Stimulated activated CD8-positive, alpha-beta memory T cell treated with anti-CD3 and anti-CD28 coated beads, Interleukin-7, amount 100 ng/mL, for 48 hours (primary cell): ENCODE measurements around the gene KIF2C.
"Not testable (repeated sequence)": the region's sequence is repeated elsewhere in the genome, so short reads cannot be mapped to it uniquely, and the experiment has no call there.

ENCODE experiments used
- DNase-seq, 2 donors: peaks; one replicate each; pipeline ENCODE4 v3.0.0-alpha.2; 2020; ENCODE audit warnings: low read depth in 1 of 2; ENCODE audit errors: extremely low read depth in 1 of 2

Gene KIF2C

GRCh38 chr1:44718091-44718490 lies 21.5 kb upstream of the KIF2C start:
- DNase-seq: no peak

DNA sequence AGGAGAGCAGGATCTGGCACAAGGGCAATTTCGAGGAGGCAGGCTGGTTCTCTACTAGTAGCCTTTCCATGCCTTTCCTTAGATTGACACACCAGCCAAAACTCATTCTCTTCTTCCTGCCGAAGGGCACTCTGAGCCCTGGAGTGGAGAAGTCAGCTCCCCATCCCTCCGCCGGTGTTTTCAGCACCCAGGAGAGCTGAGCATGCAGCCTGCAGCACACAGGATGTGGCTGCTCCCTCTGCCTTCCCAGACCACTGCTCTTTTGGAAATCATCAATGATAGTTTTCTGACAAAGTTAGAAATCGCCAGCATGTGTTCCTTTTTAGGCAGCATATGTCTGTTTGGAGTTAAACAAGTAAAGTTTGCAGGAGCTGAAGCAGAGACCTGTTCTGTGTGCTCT lies 20.3 kb upstream of the KIF2C start:
- no peak for DNase-seq

- DNase-seq: no peak
These were observed 19.4 kb upstream of the KIF2C start for GRCh38 chr1:44720281-44720680.

DNA sequence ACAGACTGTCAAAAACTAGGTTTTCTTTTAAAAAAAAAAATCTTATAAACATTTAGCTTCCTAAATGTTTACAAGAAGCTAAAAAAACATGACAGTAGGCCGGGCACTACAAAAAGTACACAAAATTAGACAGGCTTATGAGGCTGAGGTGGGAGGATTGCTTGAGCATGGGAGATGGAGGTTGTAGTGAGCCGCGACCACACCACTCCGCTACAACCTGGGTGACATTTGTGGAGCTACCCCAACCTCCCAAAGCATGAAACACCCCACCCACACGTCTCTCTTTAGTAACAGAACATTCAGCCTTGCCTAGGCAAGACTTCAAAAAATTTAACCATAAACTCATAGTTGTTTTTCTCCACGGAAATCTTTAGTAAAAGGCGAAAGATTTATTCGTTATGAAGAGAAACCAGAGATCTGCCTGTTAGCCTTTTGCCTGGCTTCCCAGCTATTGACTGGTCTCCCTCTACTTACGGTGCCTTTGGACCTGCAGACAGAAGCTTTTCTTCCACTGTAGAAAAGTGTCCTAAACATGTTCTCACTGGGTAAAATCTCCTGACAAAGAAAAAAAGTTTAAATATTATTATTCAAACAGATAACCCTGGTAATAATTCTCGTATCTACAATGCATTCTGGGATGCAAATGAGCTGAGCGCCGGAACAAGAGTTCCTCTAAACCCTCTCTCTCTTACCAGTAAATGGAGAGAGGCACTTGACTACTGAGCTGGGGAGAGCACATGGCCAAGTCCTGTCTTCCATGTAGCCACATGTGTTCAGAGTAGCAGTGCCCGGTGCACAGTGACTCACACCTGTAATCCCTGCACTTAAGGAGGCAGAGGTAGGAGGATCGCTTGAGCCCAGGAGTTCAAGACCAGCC lies 17.9 kb upstream of the KIF2C start:
- DNase-seq: peak in 1 of 2 donors; percentile 85

- DNase-seq: no peak
These were observed 16.6 kb upstream of the KIF2C start for GRCh38 chr1:44723064-44723463.

- DNase-seq: no peak
These were observed 15.9 kb upstream of the KIF2C start for GRCh38 chr1:44723496-44724295.

DNA sequence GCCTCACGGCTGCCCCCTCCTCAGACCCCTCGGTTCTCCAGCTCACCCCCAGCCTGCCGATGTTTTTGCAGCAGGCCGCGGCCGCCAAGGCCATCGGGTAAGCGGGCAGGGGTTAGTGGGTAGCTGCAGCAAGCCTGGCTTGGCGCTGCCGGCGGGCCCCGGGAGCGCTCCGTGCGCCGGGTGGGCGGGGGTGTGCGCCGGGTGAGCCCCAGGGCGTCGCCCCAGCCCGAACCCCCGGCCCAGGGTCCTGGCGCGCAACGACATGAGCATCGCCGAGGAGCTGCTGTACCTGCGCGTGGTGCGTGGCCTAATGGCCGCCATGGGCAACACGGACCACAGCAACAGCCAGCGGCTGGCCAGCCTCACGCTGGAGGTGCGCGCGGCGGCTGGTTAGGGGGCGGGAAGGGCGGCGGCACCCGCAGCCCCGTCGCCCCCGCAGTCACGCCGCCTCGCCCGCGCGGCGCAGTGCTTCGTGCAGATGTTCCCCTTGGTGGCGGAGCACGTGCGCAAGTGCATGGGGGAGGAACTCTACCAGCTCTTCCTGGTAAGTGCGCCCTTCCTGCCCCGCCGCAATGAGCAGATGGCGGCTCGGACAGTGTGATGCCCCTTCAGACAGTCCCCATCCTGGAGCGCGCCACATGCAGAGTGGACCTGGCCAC lies 15.2 kb upstream of the KIF2C start:
- DNase-seq: no peak

- DNase-seq: no peak
These were observed 14.5 kb upstream of the KIF2C start for GRCh38 chr1:44724955-44725698.

DNA sequence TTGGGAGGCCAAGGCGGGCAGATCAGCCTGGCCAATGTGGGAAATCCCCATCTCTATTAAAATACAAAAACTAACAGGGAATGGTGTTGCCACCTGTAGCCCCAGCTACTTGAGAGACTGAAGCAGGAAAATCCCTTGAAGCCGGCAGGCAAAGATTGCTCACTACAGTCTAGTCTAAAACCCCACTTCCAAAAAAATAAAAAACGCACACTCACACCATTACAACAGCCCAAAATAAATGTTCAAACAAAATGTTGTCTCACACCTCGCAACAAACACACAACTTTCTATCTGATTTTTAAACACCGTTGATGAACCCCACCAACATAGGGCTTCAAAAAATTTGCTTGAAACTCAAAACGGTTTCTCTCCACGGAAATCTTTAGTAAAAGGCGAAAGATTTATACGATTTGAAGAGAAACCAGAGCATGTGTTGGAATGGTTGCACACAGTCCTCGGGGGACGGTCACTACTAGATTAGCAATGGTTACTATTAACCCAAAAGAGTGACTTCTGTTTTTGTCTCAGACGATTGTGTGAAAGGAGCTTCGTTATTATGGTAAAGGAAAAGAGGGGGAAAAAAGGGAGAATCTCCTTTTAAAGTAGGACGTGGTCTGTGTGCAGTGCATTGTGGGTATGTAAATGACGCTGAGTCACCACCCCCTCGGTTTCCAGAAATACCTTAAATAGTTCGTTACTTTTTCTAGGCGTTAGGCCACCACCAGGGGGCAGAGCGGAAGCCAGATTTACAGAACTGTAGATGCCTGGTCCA lies 8.7 kb upstream of the KIF2C start, which contains the start of gene RNU5D-1:
Gene RNU5D-1, minus strand, starts transcription at position 430 of the 772 bp plus-strand sequence.
- peak; percentile 76 to 92 for DNase-seq

DNA sequence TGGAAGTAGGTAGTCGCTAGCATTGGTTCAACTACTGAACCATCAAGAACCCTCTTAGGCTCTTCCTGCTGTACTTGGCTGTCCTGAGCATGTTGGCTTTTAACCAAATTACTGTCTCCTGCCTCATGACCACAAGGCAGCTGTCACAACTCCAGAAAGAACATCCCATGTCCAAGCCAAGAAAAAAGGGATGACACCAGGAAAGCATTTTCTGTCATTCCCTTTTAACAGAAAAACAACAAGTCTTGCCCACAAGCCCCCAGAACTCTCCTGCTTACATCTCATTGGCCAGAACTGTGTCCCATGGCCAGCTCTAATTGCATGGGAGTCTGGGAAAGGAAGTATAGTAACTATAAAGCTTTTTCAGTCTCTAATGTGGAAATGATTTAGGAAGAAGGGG lies 6.3 kb upstream of the KIF2C start:
- no peak for DNase-seq

GRCh38 chr1:44733784-44734183 lies 5.9 kb upstream of the KIF2C start:
- DNase-seq: no peak

DNA sequence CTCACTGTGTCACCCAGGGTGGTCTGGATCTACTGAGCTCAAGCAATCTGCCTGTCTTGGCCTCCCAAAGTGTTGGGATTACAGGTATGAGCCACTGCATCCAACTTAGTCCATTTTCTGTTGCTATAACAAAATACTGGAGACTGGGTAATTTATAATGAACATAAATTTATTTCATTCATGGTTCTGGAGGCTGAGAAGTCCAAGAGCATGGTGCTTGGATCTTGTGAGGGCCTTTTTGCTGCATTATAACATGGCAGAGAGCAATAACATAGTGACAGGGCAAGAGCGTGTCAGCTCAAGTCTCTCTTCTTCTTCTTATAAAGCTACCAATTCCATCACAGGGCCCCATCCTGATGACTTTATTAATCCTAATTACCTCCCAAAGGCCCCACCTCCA lies 3.6 kb upstream of the KIF2C start:
- no peak for DNase-seq

DNA sequence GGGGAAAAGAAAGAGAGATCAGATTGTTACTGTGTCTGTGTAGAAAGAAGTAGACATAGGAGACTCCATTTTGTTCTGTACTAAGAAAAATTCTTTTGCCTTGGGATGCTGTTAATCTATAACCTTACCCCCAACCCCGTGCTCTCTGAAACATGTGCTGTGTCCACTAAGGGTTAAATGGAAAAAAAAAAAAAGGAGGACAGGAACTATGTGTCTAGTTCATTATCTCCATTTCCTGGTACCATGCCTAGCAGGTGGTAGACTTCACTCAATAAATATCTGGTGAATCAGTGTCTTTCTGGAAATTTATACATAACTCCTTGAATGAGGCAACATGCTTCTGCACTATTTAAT lies 707 bp upstream of the KIF2C start:
- not testable (repeated sequence) for DNase-seq

- no peak for DNase-seq
These were observed 561 bp downstream of the KIF2C start for GRCh38 chr1:44740179-44740617.

DNA sequence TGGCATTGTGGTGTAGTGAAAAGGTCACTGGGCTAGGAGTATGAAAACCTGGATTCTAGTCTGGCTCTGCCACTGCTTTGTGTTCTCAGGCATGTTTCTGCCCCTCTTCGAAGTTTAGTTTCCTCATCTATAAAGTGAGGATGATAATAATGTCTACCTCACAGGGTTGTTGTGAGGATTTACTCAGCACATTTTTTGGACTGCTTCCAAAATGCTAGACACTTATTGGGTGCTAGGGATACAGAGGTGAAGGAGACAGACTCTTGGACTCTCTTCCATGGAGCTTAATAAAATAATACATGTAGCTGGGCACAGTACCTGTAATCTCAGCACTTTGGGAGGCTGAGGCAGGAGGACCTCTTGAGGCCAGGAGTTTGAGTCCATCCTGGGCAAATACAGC lies 3.6 kb downstream of the KIF2C start:
- no peak for DNase-seq

DNA sequence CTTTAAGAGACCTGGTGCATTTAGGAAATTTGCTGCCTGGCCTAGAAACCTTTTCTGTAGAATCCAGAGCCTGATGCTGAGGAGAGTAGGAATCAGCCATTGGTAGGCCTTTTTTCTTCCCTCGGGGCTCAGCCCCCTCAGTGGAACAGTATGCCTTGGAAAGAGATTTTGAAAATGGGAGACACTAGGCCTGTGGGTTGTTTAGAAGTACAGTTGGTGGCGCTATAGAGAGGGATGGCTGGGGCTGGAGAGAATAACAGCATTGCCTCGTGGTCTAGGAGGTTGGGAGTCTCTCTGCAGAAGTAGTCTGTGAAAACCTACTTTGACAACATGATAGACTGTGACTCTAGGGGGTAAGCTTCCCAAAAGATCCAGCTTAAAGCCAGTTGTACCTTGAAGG lies 8.2 kb downstream of the KIF2C start:
- no peak for DNase-seq

DNA sequence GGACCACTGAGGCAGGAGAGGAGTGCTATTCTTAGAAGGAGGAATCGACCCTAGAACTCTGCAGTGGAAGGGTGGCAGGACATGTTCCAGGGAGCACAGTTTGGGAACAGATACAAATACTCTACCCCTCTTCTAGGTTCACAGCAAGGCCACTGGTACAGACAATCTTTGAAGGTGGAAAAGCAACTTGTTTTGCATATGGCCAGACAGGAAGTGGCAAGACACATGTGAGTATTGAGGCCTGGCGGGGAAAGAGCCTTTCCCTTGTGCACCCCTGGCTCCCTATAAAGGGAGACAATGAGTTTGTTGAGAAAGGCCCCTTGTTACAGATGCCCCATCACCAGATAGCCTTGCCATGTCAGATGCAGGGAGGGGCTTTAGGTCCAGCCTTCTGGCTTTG lies 17.8 kb downstream of the KIF2C start:
- DNase-seq: no peak

DNA sequence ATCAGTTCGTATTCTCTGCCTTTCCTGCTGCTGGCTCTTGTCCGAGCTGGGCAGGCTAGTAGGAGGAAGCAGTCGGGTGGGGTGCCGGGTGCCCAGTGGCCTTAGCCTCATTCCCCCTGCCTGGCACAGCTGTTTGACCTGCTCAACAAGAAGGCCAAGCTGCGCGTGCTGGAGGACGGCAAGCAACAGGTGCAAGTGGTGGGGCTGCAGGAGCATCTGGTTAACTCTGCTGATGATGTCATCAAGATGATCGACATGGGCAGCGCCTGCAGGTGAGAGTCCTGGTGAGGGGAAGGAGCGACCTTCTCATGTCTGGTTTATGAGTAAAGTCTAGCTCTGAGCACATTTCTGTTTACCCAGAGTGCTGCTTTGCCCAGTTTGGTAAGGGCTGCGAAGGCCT lies 19.4 kb downstream of the KIF2C start:
- no peak for DNase-seq

- DNase-seq: no peak
These were observed 21.2 kb downstream of the KIF2C start for GRCh38 chr1:44760876-44761275.

GRCh38 chr1:44766421-44766820 lies 26.8 kb downstream of the KIF2C start:
- DNase-seq: not testable (repeated sequence)
